Fibroblast of villous mesenchyme (primary cell): ENCODE results near the gene SURF2. TPM values are rescaled to one million over a fixed set of nuclear protein-coding genes. Genes with fewer than 3 reads are reported as not detected.
"Not testable (repeated sequence)": the region's sequence is repeated elsewhere in the genome, so short reads cannot be mapped to it uniquely, and the experiment has no call there.

Experiments
- DNase-seq: peaks from one replicate; pipeline ENCODE4 v3.0.0-alpha.2; 2010; ENCODE audit warnings: low read depth
- H3K4me3 ChIP-seq: 2 replicates; pipeline ENCODE4 v1.5.1; 2011; ENCODE audit warnings: low read depth, mild to moderate bottlenecking, low read length
- CTCF ChIP-seq: IDR thresholded peaks from 2 replicates; pipeline ENCODE4 v1.5.1; 2012; ENCODE audit warnings: low read depth, mild to moderate bottlenecking, low read length; ENCODE audit not compliant: insufficient read depth
- total RNA-seq: library from RNA; depleted of rRNA; stranded (reverse); fragments of >200 nt; gene quantifications from 2 replicates; pipeline ENCODE4 v1.2.3, GENCODE V29; 2012

SURF2 gene
- total RNA-seq, 1 donor = 12.1 TPM

- DNase-seq = no peak
- no peak for TF ChIP-seq CTCF
- no peak overlapping the region for H3K4me3 ChIP-seq
These were observed 29.1 kb downstream of the SURF2 start for GRCh38 chr9:133385452-133385851.

GRCh38 chr9:133386338-133386737, 30.0 kb downstream of the SURF2 start:
- TF ChIP-seq CTCF = no peak
- H3K4me3 ChIP-seq = no peak overlapping the region
- no peak for DNase-seq

DNA sequence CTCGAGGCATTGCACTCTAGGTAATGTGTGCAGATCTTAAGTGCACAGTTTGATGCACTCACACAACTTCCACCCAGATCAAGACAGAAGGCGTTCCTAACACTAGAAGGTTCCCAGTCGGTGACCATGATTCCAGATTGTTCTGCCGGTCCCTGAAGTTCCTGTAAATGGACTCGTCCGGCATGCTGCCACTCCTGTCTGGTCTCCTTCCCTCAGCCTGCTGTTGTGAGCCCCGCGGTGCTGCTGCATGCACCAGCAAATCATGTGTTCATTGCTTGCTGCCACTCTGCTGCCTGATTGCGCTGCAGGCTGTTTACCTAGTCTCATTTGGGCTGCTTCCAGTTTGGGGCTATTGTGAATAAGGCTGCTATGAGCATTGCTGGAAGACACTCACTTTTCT, 31.3 kb downstream of the SURF2 start:
- DNase-seq = no peak
- no peak for TF ChIP-seq CTCF
- no peak overlapping the region for H3K4me3 ChIP-seq

GRCh38 chr9:133389025-133389557, 32.7 kb downstream of the SURF2 start:
- no peak for TF ChIP-seq CTCF
- no peak for DNase-seq
- no peak overlapping the region for H3K4me3 ChIP-seq

DNA sequence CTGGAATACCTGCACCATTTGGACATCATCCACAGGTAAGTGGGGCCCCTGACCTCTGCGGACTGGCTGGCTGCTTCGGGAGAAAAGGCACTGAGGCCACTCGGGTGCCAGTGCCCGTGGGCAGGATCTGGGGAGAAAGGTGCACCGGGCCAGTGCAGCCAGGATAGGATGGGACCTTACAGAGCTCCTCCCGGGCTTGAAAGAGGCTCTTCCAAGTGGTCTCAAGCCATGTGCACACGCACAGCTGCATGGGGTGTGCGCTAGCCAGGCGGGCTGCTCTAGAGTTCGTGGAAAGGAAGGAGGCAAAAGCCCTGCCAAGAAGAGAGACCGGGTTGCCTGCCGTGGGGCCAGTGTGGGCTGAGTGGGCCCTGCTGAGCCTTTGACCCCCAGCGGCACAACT, 33.2 kb downstream of the SURF2 start:
- no peak overlapping the region for H3K4me3 ChIP-seq
- TF ChIP-seq CTCF = no peak
- no peak for DNase-seq

DNA sequence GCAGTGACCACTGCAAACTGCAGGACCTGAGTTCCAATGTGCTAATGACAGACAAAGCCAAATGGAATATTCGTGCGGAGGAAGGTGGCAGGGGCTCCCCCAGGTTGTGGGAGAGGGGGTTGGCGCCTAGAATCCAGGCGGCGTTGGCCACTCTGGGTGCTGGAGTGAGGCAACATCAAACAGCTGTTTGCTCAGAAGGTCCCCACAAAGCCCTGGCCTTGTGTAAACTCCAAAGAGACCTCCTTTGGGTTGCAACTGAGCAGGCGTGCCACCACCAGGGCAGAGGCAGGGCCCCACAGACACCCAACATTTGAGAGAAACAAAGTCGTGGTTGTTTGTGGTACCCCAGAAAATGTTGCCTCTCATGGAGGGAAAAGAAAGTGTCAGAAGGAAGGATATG, 34.4 kb downstream of the SURF2 start:
- no peak for DNase-seq
- H3K4me3 ChIP-seq = no peak overlapping the region
- no peak for TF ChIP-seq CTCF

DNA sequence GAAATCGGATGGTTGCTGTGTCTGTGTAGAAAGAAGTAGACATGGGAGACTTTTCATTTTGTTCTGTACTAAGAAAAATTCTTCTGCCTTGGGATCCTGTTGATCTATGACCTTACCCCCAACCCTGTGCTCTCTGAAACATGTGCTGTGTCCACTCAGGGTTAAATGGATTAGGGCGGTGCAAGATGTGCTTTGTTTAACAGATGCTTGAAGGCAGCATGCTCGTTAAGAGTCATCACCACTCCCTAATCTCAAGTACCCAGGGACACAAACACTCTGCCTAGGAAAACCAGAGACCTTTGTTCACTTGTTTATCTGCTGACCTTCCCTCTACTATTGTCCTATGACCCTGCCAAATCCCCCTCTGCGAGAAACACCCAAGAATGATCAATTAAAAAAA, 35.1 kb downstream of the SURF2 start:
- H3K4me3 ChIP-seq, DNase-seq: not testable (repeated sequence)

GRCh38 chr9:133392308-133392707, 36.0 kb downstream of the SURF2 start:
- H3K4me3 ChIP-seq, DNase-seq: not testable (repeated sequence)
